NCI-H2196 treated with DMSO at 0.1 percent for 48 hours (cell line): ENCODE measurements around the gene ASNS.
"Not testable (repeated sequence)": the region's sequence is repeated elsewhere in the genome, so short reads cannot be mapped to it uniquely, and the experiment has no call there.

ENCODE experiments used
- DNase-seq: peaks from one replicate; lab custom pipeline; 2025; ENCODE audit not compliant: unreplicated experiment; lab: John Stamatoyannopoulos, UW

ASNS gene, protein sequence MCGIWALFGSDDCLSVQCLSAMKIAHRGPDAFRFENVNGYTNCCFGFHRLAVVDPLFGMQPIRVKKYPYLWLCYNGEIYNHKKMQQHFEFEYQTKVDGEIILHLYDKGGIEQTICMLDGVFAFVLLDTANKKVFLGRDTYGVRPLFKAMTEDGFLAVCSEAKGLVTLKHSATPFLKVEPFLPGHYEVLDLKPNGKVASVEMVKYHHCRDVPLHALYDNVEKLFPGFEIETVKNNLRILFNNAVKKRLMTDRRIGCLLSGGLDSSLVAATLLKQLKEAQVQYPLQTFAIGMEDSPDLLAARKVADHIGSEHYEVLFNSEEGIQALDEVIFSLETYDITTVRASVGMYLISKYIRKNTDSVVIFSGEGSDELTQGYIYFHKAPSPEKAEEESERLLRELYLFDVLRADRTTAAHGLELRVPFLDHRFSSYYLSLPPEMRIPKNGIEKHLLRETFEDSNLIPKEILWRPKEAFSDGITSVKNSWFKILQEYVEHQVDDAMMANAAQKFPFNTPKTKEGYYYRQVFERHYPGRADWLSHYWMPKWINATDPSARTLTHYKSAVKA

GRCh38 chr7:97872025-97872669 lies at the start of gene ASNS:
ASNS (minus strand) TSS chr7:97872408; CDS start chr7:97869156, 3,252 bp downstream.
- DNase-seq = peak; percentile 94

- not testable (repeated sequence) for DNase-seq
Measured at GRCh38 chr7:97921254-97921653, 49.0 kb upstream of the ASNS start.

- not testable (repeated sequence) for DNase-seq
Measured at GRCh38 chr7:97915267-97915666, 43.1 kb upstream of the ASNS start.

DNA sequence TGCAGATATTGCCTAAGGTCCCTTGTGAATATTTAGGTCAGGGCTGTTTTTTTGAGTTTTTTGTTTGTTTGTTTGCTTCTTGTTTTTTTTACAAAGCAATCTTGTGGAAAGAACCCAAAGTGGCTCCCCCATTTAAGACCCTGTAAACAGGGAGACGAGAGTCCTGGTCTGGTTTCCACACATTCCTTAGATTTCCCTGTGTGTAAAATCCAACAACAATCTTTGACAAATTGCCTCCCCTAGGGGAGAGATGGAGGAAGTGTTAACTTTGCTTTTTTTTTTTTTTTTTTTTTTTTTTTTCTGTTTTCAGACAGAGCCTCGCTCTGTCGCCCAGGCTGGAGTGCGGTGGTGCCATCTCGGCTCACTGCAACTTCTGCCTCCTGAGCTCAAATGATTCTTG lies 40.1 kb upstream of the ASNS start:
- DNase-seq = not testable (repeated sequence)

DNA sequence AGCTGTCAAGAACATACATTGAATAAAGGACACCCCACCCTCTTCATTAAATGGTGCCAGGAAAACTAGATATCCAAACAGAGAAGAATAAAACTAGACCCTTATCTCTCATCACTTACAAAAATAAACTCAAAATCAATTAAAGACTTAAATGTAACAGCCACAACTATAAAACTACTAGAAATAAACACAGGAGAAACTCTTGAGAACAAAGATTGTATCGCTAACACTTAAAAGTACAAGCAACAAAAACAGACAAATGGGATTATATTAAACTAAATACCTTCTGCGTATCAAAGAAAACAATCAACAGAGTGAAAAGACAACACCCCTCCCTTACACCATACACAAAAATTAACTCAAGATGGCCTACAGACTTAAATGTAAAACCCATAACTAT lies 24.7 kb upstream of the ASNS start:
- not testable (repeated sequence) for DNase-seq

- not testable (repeated sequence) for DNase-seq
Measured at GRCh38 chr7:97891721-97892120, 19.5 kb upstream of the ASNS start.

DNA sequence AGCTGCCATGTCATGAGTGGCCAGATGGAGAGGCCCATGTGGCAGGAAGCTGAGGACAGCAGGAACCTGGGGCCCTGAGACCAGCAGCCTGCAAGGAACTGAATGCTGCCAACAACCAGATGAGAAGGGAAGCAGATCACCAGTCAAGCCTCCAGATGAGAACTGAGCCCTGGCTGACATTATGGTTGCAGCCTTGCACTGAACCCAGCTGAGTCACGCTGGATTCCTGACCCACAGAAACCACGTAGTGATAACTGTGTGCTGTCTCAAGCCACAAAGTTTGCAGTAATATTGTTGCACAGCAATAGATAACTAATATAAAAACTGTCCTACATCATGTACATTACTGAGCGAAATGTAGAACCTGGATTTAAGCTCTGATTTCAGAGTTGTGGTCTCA lies 7.3 kb upstream of the ASNS start:
- not testable (repeated sequence) for DNase-seq

GRCh38 chr7:97874894-97875293 lies 2.7 kb upstream of the ASNS start:
- not testable (repeated sequence) for DNase-seq

GRCh38 chr7:97873606-97874005 lies 1.4 kb upstream of the ASNS start:
- no peak for DNase-seq

DNA sequence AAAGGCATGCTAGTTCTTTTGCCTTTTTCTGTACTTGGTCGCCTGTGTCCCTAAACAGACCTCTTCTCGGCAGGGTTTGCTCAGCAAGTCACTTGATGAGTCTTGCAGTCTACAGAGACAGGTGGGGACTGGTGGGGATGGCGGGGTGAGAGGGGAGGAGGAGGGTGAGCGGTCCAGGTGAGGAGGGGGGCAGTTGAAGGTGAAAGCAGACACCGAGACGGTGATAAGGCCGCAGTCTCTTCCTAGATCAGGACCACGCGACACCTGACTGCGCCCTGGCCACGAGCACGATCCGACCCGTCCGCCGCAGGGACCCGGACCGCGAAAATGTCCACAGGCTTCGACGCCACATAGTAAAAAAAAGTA lies 566 bp downstream of the ASNS start:
- no peak for DNase-seq

DNA sequence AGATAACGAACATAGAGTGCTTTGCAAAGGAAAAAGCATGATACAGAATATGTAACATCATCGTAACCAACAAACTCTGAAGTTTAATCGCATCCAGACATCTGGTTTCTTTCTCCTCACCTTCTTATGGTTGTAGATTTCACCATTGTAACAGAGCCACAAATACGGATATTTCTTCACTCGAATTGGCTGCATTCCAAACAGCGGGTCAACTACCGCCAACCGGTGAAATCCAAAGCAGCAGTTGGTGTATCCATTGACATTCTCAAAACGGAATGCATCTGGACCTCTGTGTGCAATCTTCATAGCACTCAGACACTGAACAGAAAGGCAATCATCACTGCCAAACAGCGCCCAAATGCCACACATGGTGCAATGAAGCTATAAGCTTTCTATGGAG lies 3.4 kb downstream of the ASNS start:
- DNase-seq = no peak

GRCh38 chr7:97868314-97868713 lies 3.9 kb downstream of the ASNS start:
- DNase-seq = no peak

DNA sequence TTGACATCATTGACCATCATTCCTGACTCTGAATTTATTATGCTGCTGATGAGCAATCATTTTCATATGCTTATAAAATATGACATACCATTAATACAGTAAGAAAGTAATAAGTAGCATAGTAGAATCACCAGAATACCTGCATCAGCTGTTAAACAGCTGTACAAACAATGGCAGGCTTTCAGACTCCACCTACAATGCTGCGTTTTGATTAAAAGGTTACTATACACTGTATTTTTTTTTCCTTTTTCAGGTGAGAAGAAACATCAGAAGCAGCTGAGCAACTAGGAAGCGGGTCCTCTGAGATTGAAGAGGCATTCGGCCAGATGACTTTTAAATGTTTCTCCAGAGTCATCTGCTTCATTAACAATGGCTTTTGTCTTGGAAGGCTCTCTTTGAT lies 7.1 kb downstream of the ASNS start:
- no peak for DNase-seq

GRCh38 chr7:97859606-97860204 lies 12.5 kb downstream of the ASNS start:
- no peak for DNase-seq

GRCh38 chr7:97858221-97858620 lies 14.0 kb downstream of the ASNS start:
- no peak for DNase-seq

- no peak for DNase-seq
Measured at GRCh38 chr7:97857544-97857943, 14.7 kb downstream of the ASNS start.

DNA sequence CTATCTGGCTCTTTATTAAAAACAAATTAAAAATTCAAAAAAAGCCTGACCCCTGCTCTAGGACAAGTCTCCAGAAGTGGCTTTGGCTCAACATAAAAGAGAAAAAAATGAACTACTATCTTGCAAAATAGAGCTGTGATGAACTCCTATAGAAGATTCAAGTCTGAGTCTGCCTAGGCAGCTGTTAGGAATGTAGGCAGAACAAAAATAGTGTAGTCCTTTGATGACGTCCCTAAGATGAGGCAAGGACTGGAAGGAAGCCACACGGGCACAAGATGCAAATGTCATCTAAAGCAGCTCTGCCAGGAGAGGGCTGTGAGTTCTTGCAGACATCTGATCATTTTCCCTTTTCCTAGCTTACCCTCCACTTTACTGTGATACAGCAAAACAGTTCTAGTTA lies 20.5 kb downstream of the ASNS start:
- no peak for DNase-seq

GRCh38 chr7:97850262-97851031 lies 21.8 kb downstream of the ASNS start:
- not testable (repeated sequence) for DNase-seq

GRCh38 chr7:97847791-97848190 lies 24.4 kb downstream of the ASNS start:
- DNase-seq = no peak

DNA sequence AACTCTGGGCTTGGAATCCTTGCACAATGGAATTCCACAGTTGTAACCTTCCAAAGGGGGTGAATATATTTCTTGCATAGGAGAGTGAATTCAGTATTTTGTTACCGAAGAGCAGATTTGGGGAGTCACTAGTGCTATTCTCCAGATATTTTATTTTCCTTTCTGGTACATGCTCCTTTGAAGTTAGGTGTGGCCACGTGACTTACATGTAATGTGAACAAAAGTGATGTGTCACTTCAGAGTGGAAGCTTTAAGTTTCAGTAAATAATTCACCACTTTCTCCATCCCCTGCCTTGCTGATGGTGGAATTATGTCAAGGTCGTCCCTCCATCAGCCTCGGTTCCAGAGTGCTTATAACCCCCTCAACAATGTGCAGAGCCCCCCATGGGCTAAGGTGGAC lies 25.3 kb downstream of the ASNS start:
- no peak for DNase-seq

DNA sequence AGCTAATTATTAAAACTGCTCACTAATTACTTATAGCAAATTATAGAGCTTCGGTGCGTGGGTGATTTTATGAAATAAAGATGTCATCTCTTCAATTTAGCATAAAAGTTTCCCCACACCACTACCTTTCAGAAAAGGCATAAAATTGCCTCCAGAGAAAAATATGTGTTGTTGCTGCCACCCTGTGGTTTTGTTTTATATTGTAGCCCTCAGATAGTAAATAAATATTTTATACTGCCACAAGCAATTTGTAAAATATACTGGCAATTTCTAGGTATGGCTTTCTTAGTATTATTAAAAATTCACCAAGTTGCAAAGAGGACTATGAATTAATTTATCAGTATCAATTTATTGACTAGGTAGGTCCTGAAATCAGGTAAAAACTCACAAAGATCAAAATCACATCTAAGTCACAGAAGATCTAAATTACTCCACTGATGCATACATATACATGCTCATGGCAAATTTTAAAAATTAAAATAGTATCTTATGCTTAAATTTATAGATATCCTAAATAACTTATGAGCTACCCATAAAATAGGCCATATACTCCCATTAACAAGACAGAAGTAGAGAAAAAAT lies 26.5 kb downstream of the ASNS start:
- peak; percentile 10 for DNase-seq
